Stimulated activated CD8-positive, alpha-beta memory T cell treated with anti-CD3 and anti-CD28 coated beads, Interleukin-7, amount 100 ng/mL, for 24 hours (primary cell): ENCODE results near the gene NEDD9.

Experiments used
- DNase-seq: peaks from one replicate; pipeline ENCODE4 v3.0.0-alpha.2; 2020; ENCODE audit warnings: low read depth

NEDD9 gene

DNA sequence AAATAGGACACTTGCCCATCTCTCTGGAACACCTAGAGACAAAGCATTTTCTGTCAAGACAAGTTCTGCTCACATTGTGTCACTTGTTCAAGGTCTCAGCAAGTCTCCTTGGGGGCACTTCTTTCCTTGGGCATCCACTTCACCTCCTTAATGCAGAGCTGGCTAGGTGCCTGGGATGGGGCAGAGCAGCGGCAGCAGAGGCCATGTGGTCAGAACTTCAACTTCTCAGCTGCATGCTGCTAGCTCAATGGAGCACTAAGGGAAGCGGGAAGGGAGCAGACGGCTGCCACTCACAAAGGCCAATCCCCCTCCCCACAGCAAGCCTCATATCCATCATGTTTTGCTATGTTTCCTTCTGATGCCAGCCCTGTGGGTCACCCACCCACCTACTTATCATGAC lies 31.5 kb downstream of the NEDD9 start:
- DNase-seq: no peak

DNA sequence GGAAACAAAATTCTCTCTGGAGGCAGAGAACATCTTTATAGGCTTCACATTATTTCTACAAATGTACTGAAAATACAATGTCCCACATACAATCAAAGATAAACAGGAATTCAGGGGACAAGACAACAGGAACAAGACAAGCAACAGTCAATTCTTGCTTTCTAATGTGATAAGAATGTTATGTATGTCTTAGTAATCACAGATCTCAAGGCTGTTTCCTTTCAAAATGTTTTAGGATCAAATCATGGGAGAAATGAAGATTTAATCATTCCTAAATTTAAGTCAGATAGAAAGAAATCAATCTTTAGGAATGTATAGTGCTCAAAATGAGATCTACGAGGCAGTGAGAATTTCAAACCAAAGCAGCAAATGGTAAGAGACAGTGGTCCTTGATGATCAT lies 32.1 kb downstream of the NEDD9 start:
- no peak for DNase-seq

DNA sequence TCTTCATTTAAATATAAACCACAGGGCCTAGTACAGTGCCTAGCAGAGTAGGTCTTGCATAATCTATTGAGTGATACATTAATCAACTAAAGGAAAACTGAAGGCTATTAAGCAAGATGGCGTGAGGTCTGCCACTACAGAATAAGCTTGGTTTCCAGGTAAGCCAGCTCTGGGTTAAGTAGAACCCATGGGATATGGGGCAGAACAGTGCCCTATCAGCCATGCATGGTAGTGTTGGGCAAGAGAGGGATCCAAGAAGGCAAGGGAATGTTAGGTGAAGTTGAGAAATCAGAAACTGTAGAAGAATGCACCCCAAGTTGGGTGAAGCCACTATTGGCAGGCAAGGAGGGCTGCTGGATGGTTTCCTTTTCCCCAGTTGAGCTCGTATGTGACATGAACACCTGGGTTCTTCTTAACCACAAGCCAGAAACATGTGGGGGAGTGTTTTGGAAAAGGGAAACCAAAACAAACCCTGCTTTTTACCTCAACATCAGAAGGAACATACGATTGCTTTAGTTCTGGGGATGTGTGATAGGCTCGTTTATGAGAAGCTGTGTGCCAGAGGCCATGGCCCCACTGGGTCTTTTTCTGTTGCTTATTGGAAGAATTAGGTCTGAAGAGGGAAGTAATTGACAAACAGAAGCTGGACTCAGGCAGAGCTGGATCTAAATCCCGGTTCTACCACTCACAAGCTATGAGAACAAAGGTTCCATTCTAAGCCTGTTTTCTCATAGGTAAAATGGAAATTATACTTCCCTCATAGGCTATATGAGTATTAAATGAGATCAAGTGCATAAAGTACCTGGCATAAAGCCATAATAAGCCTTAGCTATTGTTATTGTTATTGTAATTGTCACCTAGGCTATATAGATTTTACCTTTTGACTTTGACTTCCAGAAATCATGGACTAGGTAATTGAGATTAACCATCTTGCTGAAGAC lies 33.5 kb downstream of the NEDD9 start:
- DNase-seq: no peak

DNA sequence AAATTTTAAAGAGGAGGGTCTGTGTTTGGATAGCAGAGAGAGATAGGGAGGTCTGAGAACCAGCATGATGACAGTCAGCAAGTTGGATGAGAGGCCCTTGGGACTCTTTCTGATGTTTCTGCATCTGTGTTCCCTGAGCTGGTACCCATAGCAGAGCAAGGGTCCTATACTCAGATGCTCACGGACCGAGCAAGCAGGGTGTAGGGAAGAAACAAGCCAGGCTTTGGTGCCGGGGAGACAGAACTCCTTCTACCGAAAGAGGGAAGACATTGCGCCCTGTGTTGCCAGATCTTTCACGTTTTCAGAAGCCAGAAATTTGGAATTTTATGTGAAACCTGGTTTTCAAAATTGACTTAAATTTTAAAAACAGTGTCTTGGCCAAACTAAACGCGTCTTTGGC lies 34.6 kb downstream of the NEDD9 start:
- DNase-seq: no peak

DNA sequence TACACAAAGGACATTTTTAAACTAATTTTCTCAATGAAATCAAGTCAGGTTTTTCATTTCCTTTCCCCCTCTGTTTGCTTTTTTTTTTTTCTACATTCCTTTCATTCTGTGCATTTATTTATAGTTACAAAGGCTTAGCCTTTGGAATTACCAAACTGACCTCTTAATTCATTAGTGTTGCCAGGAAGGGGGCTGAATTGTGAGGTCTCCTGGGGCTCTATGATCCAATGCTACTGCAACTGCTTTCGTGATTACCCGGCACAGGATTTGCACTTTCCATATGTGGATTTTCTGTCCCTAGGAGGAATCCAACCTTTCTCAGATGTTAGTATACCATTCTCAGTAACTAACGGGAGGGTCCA lies 35.3 kb downstream of the NEDD9 start:
- DNase-seq: no peak

DNA sequence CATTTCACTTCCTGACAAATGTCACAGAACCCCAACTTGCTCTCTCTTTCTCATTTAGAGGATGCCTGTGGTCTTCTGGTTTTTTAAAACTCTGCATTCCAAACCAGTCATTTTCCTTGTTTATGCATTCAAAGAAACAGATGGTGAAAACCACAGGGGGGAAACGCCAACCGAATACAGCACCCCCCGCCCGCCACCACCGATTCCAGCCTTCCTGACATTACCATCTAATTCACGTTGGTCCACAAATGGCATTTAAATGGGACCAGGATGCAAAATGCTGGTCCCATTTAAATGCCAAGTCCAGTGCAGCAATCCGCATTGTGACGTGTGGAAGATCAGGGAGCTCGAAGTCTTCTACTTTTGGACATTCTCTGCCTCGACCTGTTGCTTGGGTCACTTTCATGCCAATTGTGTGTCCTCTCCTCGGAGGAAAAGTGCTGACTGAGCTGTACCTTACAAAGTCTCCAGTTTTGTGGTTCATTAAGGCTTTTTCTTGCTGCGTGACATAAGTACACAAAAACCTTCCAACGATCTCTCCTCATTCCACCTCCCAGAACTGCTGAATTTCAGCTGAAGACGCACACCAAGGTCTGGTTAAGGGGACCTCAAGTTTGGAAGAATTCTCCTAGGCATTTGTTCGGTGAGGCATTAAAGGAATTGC lies 35.8 kb downstream of the NEDD9 start:
- no peak for DNase-seq

DNA sequence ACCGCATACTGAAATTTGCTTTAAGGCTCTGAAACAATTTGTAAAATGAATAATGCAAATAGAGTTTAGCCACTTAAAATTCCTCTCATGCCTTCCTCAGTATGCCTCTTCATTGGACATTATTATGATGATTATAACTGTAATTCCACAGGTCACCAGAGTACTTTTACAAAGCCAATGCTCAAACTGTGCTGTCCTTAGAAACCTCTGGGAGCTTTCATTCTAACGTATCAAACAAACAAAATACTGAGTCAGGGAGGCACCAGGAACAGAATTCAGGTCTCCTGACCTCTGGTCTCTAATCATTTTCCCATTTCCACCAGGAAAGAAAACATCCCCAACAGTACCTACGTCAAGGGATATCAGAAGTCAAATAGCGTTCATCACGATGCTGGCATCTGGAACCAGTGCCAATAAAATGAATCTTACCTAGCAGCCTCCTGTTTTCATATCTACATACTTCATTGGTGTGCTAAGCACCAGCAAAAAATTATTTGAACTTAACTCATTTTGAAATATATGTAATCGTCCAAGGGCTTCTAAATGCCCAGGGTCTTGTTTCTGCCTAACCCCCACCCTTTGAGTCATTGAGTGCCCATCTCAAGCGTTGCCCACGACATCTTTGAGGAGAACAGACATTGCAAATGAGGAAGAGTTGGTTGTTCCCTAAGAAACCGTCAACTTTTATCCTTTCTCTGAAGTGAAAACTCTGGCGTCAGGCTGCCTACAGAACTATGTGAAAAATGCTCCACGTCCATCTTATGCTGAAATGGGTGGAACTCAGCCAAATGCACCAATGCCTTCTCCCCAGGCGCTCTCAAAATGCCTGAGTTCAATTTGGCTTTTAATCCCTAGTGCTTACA lies 37.9 kb downstream of the NEDD9 start:
- DNase-seq: no peak

DNA sequence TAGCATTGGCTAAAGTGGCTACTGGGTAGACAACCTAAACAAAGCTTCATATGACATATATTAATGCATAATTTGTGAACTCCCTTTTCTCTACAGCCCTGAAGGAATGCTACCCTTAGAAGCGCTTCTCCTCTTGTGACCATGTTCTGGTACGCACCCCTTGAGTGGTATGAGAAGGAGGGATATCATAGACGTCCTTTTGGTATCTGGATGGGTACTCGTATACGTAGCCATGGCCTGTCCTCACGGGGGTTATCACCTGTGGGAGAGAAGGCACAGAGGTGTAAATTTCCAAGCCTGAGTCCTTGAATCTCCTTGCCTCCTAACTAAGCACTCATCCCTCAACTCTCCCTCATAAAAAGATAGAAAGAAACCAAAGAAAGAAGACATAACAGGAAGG lies 39.0 kb downstream of the NEDD9 start:
- no peak for DNase-seq

DNA sequence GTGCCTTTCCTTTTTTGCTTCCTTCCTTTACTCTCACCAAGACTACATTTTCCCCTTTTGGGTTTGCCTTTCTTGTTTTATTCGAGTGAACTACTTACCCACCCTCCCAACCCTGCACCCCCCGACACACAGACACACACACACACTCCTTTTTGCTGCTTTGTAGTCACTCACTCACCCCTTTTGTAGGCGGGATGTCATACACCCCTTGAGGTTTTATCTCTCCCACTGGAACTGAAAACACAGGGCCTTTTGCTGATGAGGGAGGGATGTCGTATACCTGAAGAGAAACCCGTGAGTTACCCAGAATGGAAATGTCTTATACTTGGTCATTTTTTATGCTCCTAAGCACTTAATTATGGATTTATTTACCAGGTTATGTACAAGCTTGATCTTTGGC lies 40.3 kb downstream of the NEDD9 start:
- DNase-seq: no peak

DNA sequence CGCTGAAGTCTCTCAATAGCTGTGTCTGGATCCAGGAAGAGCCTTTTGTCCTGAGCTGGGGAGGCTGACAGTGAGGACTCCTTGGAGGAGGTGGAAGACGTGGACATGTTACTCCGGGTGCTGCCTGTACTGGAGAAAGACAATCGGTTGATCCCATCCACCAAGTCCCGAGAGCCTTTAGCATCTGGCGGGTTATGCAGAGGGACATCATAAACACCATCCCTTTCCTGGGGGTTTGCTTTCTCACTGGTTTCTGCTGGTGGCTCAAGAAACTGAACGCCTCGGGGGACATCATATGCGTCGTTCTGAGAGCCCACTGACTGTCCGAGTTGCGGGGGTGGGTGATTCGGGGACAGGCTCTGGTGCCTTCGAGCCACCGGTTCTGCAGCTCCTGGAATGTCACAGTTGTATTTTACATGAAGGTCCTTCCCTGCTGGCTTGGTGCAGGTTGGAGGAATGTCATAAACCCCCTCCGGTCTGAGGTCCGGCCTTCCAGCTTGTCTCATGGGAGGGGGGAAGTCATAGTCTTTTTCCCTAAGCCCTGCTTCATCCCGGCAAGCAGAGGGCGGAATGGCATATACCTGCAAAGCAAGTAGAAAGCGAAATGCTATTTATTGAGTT lies 41.7 kb downstream of the NEDD9 start:
- no peak for DNase-seq

DNA sequence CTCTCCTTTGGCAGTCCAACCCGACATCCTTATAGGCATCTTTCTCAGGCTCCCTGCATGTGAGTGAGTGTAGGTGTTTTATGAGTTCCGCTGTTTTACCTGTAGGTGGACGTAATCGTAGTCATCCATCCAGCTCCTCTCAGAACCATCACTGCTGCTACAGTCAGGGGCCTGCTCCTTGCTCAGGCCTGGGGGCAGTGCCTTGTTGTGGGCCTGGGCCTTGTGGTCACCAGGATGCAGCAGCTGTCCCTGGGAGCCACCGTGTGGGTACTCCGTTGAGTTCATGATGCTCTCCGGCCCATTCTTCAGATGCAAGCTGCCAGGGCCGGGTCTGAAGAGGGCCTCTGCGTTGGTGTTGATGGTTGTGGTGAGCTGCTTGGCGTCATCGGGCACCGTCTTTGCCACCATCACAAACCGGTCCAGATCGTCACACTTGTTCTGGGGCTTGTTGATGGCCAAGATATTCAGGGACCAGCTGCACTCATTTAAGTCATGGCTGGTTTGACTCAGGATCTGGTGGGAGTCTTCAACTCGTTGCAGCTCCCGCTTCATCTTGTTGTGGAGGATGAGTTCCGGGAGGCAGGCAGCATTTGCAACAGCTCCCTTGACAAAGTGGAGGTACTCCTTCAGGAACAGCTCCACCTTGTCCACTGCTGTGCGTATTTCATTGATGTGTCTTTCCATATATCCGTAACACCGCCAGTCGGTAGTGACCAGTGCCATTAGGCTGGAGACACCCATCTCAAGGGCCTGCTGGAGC lies 42.4 kb downstream of the NEDD9 start:
- DNase-seq: no peak

DNA sequence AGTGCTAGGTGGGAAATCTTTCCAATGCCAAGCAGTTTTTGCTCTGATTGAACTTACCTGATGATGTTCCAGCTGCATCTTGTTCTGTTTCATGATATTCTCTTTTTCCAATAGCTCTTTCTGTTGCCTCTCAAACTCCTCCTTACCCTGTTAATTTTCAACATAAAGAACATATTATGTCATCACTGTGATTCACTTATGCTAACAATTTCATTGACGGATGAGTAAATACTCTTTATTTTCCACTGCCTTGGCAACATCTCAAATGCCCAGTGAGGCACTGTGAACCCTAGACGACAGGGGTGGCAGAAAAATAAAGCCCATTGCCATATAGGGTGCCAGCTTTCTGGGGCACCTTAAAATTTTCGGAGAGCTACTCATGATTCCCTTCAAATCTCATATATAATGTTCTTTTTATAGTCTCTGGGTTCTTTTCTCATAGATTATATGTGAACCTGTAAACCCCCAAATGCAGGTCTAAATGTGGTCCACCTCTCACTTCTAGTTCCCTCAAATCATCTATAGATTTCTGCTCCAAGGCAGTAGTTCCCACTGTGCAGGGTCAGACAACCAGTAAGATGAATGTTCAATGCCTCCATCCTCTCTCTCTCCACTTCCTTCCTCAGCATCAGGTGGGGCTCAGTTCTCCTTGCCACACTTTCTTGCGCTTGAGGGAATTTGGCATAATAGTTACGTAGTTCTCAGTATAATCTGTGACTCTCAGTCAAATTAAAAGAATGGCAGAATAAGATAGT lies 44.1 kb downstream of the NEDD9 start:
- no peak for DNase-seq

DNA sequence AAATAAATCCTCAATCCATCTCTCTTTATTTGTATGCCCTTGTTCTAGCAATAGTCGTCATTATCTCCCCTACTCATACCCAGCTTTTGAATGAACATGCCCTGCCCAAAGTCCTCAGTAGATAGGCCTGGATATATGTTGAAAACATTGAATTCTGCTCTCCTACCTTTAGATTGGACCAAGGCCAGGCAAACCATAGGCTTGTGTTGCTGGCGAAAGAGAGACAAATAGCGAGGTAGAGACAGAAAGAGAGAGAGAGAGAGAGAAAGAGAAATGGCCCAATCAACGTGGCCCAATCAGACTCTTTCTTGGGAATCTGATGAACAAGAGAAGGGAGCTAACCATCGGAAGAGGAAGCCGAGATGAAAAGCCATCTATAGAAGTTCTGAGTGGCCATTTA lies 45.2 kb downstream of the NEDD9 start:
- DNase-seq: no peak

DNA sequence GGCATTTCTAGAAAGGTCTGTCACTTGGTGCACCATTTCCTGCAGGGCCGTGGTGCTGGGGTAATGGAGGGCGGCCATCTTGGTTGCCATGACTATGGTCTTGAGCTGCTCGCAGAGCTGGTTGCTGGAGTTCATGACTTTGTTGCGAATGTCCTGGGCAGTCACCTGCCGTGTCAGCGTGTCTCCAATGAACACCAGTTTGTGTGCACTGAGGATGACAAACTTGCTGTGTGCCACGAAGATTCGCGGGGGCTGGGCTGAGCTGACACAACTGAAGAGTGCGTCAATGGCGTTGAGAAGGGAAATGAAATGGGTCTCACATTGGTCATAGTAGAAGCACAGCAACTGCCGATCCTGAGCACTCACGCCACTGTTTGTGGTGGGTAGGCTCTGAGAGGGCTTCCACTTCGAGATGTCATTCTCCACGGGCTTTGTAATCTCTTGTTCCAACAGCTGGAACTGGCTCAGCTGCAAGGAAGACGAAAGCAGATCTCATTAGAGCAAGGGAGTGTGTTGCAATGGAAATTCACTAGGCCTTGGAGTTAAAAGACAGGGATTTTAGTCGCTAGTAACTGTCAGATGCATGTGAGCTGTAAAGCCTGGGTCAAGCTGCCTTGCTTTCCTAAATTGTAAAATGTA lies 47.1 kb downstream of the NEDD9 start:
- no peak for DNase-seq

DNA sequence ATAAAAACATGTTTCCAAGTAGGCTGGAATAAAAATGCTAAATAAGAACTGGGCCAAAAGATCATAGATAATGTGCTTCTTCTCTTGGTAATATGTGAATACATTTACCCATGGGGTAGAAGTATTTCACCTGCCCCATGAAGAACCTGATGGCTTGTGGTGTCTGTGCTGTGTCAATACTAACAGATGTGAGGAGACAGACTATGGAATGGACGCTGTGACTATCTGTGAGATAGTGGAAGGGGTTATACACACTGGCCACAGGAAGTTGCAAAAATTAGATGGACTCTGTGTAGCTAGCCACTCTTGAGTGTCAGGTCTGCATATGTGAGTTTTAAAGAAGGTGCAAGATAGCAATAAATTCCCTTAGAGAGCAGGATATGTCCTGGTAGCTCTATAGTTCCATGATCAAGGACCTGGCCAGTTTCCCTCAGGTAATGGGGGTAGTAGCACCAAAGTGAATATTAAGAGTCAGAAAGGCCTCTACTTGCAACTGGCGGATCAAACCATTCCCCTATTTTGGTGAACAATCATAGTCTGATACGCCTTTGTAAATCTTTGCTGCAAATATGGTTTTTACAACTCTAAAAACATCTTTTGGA lies 48.6 kb downstream of the NEDD9 start:
- no peak for DNase-seq

DNA sequence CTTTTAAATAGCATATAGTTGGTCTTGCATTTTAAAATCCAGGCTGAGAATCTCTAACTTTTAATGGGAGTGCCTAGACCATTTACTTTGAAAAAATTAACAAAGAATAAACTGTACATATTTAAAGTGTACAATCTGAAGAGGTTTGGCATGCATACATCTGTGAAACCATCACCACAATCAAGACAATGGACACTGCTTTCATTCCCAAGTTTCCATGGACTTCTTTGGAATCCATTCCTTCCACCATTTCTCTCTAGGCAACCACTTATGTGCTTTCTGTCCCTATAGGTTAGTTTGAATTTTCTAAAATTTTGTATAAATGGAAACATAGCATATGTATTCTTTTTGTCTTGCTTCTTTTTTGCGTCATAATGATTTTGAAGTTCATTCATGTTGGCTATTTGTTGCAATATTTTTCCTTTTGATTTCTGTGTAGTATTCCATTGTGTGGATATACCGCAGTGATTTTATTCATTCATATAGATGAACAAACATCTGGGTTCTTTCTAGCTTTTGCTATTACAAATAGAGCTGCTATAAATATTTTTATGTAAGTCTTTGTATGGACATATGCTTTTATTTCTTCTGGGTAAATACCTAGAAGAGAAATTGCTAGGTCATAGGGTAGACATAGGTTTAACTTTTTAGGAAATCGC lies 50.9 kb downstream of the NEDD9 start:
- no peak for DNase-seq

DNA sequence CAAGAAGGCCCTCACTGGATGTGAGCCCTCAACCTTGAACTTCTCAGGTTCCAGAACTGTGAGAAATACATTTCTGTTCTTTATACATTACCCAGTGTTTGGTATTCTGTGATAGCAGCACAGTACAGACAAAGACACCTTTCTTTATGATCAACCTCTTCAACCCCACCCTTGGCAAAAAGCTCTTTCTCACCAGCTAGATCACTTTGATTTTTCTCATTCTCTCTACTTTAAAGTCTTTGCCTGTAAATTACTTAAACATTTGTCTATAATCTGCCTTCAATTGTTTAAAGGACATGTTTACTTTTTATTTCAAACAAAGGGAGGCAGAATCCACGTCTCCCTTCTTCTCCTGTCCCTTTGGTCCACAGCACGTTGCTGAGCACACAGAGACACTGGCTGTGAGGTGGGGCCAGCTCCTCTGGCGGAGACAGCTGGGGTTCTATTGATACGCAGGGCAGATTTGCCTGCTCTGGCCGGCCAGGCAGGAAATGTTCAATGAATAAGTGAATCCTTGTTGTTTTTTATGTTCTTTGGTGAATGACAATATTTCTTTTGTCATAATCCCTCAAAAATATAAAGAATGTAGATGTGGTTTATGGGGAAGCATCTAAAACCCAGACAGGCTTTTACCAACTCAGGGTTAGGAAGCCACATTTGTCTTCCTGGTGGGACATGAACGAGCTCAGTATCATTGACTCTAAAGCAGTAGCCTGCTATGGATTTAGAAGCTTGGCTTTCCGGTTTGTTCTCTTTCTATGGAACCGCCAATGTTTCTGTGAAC lies 52.9 kb downstream of the NEDD9 start:
- DNase-seq: no peak

DNA sequence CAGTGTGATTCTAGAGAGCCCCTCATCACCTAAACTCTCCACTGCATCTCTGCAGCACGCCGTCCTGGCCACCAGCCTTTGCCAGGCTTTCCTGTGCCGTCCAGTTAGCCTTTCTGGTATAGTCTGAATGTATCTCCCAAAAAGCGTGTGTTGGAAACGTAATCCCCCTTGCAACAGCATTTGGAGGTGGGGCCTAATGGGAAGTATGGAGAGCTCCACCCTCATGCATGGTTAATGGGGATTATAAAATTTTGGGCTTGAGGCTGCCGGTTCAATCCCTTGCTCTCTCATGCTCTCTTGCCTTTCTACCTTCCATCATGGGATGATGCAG lies 53.4 kb downstream of the NEDD9 start:
- DNase-seq: no peak

DNA sequence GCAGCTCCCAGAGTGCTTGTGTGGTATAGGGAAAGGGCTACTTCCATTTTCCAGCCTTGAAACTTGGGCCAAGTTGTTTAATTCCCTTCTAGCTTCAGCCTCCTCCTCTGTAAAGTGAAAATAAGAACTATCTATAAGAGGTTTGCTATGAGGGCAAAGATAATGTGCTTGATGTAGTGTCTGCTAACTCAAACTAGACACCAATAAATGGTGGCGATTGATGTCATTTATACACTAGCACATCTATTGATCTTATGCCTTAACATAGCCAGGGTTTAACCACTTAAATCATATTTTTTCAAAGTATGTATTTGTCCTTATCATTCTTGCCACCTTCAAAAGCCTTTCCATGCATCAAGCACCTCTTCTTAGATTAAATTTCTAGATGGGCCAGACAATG lies 55.2 kb downstream of the NEDD9 start:
- DNase-seq: no peak
